ENCODE results near the gene DAND5.

Gene DAND5

DNA sequence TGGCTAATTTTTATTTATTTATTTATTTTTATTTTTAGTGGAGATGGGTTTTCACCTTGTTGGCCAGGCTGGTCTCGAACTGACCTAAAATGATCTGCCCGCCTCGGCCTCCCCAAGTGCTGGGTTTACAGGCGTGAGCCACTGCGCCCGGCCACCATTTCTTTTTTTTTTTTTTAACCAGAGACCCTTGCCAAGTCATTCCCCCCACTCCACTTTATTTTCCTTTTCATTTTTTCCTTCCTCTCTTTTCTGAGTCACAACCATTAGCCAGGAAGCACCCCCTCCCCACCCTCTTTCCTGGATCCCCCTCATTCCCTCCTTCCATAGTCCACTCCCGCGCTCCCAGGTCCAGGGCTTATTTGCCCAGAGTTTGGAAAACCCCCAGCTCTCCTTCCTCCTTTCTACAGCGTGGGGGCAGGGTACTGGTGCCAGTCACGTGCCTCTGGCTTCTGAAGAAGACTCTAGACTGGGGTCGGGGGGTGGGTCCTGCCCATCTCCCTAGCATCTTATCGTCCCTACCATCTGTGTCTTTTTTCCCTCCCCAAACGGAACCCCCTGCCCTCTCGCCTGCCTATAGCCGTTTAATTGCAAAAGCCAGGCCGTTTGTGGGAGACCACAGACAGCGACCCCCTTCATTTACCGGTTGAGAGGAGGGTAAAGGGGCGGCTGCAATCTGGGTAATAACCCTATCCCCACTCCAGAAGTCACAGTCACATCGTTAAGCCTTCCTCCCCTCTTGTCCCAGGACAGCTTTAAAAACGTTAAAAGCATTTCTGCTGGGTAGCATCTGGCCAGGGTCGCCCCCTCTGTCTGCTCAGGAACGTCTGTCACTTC is 32.1 kb upstream of the DAND5 start:
- Histone ChIP-seq H3K4me2 (ENCODE audit: low read depth, low read length, poor library complexity, severe bottlenecking) (peak overlapping the region; percentile 90), H2AFZ (ENCODE audit: low read length) (no peak overlapping the region), H3K4me3 (ENCODE audit: low read length, poor library complexity, severe bottlenecking) (peak overlapping the region; percentile 96), H3K27me3 (ENCODE audit: insufficient read depth, low read length, poor library complexity, severe bottlenecking) (peaks cover 18% of the 10 kb centered on the region), H3K4me1 (ENCODE audit: insufficient read depth, low read length, poor library complexity, severe bottlenecking) (peaks cover 57% of the 10 kb centered on the region), H3K9me3 (ENCODE audit: insufficient read depth, low read depth, low read length) (no peaks in the 10 kb centered on the region), H3F3A (ENCODE audit: low read depth) (peaks cover 10% of the 10 kb centered on the region), H3K79me2 (ENCODE audit: insufficient read depth, low read length) (peaks cover 65% of the 10 kb centered on the region), H3K36me3 (ENCODE audit: insufficient read depth, low read length) (peaks cover 37% of the 10 kb centered on the region), H3K9ac (ENCODE audit: low read depth, low read length, poor library complexity, severe bottlenecking) (peak overlapping the region; percentile 97), H4K20me1 (ENCODE audit: insufficient read depth, low read length, poor library complexity, severe bottlenecking) (peaks cover 48% of the 10 kb centered on the region), H3K9me2 (replicated peaks; ENCODE audit: low read depth, low read length) (no peaks in the 10 kb centered on the region)
- no peak; the same call in 1 of the 2 replicates for TF ChIP-seq CTCF (conservative IDR thresholded peaks at IDR 0.05; ENCODE audit: low read length)
- TF ChIP-seq EZH2phosphoT487 (IDR thresholded peaks at IDR 0.05; ENCODE audit: borderline replicate concordance), result no peak; the same call in 1 of the 2 replicates

- Histone ChIP-seq H4K20me1 (ENCODE audit: insufficient read depth, low read length, poor library complexity, severe bottlenecking) (peaks cover 48% of the 10 kb centered on the region), H3K4me1 (ENCODE audit: insufficient read depth, low read length, poor library complexity, severe bottlenecking) (peaks cover 59% of the 10 kb centered on the region), H3K36me3 (ENCODE audit: insufficient read depth, low read length) (peaks cover 46% of the 10 kb centered on the region), H3K9me2 (replicated peaks; ENCODE audit: low read depth, low read length) (no peaks in the 10 kb centered on the region), H3K79me2 (ENCODE audit: insufficient read depth, low read length) (peaks cover 65% of the 10 kb centered on the region), H3K9me3 (ENCODE audit: insufficient read depth, low read depth, low read length) (no peaks in the 10 kb centered on the region), H3F3A (ENCODE audit: low read depth) (peaks cover 12% of the 10 kb centered on the region), H3K4me3 (ENCODE audit: low read length, poor library complexity, severe bottlenecking) (peak within 1 kb of the TSS; percentile 96), H2AFZ (ENCODE audit: low read length) (no peak within 1 kb of the TSS), H3K27me3 (ENCODE audit: insufficient read depth, low read length, poor library complexity, severe bottlenecking) (peaks cover 17% of the 10 kb centered on the region), H3K4me2 (ENCODE audit: low read depth, low read length, poor library complexity, severe bottlenecking) (peak within 1 kb of the TSS; percentile 99), H3K9ac (ENCODE audit: low read depth, low read length, poor library complexity, severe bottlenecking) (peak within 1 kb of the TSS; percentile 100)
- TF ChIP-seq EZH2phosphoT487 (IDR thresholded peaks at IDR 0.05; ENCODE audit: borderline replicate concordance), result no peak
- no peak; the same call in 1 of the 2 replicates for TF ChIP-seq CTCF (conservative IDR thresholded peaks at IDR 0.05; ENCODE audit: low read length)
Measured at GRCh38 chr19:12937927-12938778, 31.2 kb upstream of the DAND5 start, which contains the start of gene CALR. CALR (plus strand) TSS chr19:12938609; CDS start chr19:12938680, 71 bp downstream.

GRCh38 chr19:12938779-12939601 is 30.4 kb upstream of the DAND5 start:
- H2AFZ ChIP-seq (ENCODE audit: low read length), result no peak overlapping the region
- peak overlapping the region; percentile 100 for H3K9ac ChIP-seq (ENCODE audit: low read depth, low read length, poor library complexity, severe bottlenecking)
- peaks cover 62% of the 10 kb centered on the region for H3K4me1 ChIP-seq (ENCODE audit: insufficient read depth, low read length, poor library complexity, severe bottlenecking)
- no peaks in the 10 kb centered on the region for H3K9me2 ChIP-seq (replicated peaks; ENCODE audit: low read depth, low read length)
- H3K36me3 ChIP-seq (ENCODE audit: insufficient read depth, low read length), result peaks cover 54% of the 10 kb centered on the region
- peak overlapping the region; percentile 99 for H3K4me2 ChIP-seq (ENCODE audit: low read depth, low read length, poor library complexity, severe bottlenecking)
- H3K27me3 ChIP-seq (ENCODE audit: insufficient read depth, low read length, poor library complexity, severe bottlenecking), result peaks cover 15% of the 10 kb centered on the region
- peaks cover 55% of the 10 kb centered on the region for H4K20me1 ChIP-seq (ENCODE audit: insufficient read depth, low read length, poor library complexity, severe bottlenecking)
- TF ChIP-seq CTCF (conservative IDR thresholded peaks at IDR 0.05; ENCODE audit: low read length), result peak; percentile 13; the same call in 1 of the 2 replicates
- no peak for TF ChIP-seq EZH2phosphoT487 (IDR thresholded peaks at IDR 0.05; ENCODE audit: borderline replicate concordance)
- H3K9me3 ChIP-seq (ENCODE audit: insufficient read depth, low read depth, low read length), result no peaks in the 10 kb centered on the region
- peaks cover 66% of the 10 kb centered on the region for H3K79me2 ChIP-seq (ENCODE audit: insufficient read depth, low read length)
- peak overlapping the region; percentile 96 for H3K4me3 ChIP-seq (ENCODE audit: low read length, poor library complexity, severe bottlenecking)
- H3F3A ChIP-seq (ENCODE audit: low read depth), result peaks cover 21% of the 10 kb centered on the region
